RWPE1 (cell line): ENCODE measurements around the gene DCAF15.
A peak's percentile ranks its signal among the peaks of the same experiment; 100 is the strongest.

Experiments used
- CTCF ChIA-PET: fragments of 350-600 bp; sonication (Branson Sonifier 250); formaldehyde crosslinking; extraction: SDS; loops from one replicate; lab custom pipeline; 2021; lab: Yijun Ruan, JAX
- POLR2A ChIA-PET: fragments of 400-600 bp; formaldehyde crosslinking; extraction: SDS; loops from one replicate; lab custom pipeline; 2020; ENCODE audit warnings: antibody characterized with exemption; ENCODE audit not compliant: low non-redundant PET; lab: Yijun Ruan, JAX
- DNase-seq: peaks from one replicate; pipeline ENCODE4 v3.0.0; 2012; ENCODE audit warnings: low spot score
- H3K27ac ChIP-seq: fragments of 450-650 bp; 2 replicates; pipeline ENCODE4 v1.5.1; 2017
- CTCF ChIP-seq: fragments of 450-650 bp; conservative IDR thresholded peaks from 2 replicates; pipeline ENCODE4 v1.5.1; 2017; ENCODE audit warnings: low read depth, mild to moderate bottlenecking

The DCAF15 gene

GRCh38 chr19:13986348-13986904, 34.1 kb downstream of the DCAF15 start:
- peak overlapping the region; percentile 38 for H3K27ac ChIP-seq
- ChIA-PET CTCF (no interaction called here), POLR2A (no interaction called here)
- peak; percentile 73 for DNase-seq
- no peak for TF ChIP-seq CTCF

- H3K27ac ChIP-seq, result peak overlapping the region; percentile 38
- POLR2A ChIA-PET, result no interaction called here
Observed at GRCh38 chr19:13987101-13987890, 35.0 kb downstream of the DCAF15 start.

GRCh38 chr19:13989487-13989886, 37.2 kb downstream of the DCAF15 start:
- POLR2A ChIA-PET, result interaction anchor here (0.6 kb wide), 1 partner anchor 131 kb away, joined by 3 read pairs; no protein-coding TSS in a partner anchor
- no peak for DNase-seq
- no peak for TF ChIP-seq CTCF
- CTCF ChIA-PET, result interaction anchor here (0.6 kb wide), 2 partner anchors 65 to 328 kb away, joined by 3 read pairs; no protein-coding TSS in a partner anchor
- H3K27ac ChIP-seq, result peak overlapping the region; percentile 14

More at GRCh38 chr19:13987101-13987890, 35.0 kb downstream of the DCAF15 start:
- CTCF ChIA-PET, result interaction anchor here (0.7 kb wide), 1 partner anchor 259 kb away, joined by 3 read pairs; no protein-coding TSS in a partner anchor
- no peak for DNase-seq
- no peak for TF ChIP-seq CTCF

GRCh38 chr19:13990085-13990484, 37.8 kb downstream of the DCAF15 start:
- no peak for TF ChIP-seq CTCF
- ChIA-PET POLR2A (interaction anchor here (0.6 kb wide), 1 partner anchor 131 kb away, joined by 3 read pairs; no protein-coding TSS in a partner anchor), CTCF (interaction anchor here (0.6 kb wide), 1 partner anchor 46 kb away, joined by 4 read pairs; no protein-coding TSS in a partner anchor)
- DNase-seq, result no peak
- H3K27ac ChIP-seq, result peak overlapping the region; percentile 14; the same call in 1 of the 2 replicates

GRCh38 chr19:13992025-13992424, 39.7 kb downstream of the DCAF15 start:
- ChIA-PET CTCF (interaction anchor here (0.6 kb wide), 1 partner anchor 191 kb away, joined by 3 read pairs; no protein-coding TSS in a partner anchor), POLR2A (no interaction called here)
- no peak for TF ChIP-seq CTCF
- no peak overlapping the region; the same call in 1 of the 2 replicates for H3K27ac ChIP-seq
- no peak for DNase-seq

GRCh38 chr19:13993590-13994300, 41.4 kb downstream of the DCAF15 start:
- H3K27ac ChIP-seq, result peak overlapping the region; percentile 19
- POLR2A ChIA-PET, result interaction anchor here (0.5 kb wide), 1 partner anchor 20 kb away, joined by 3 read pairs; no protein-coding TSS in a partner anchor
- DNase-seq, result no peak
- TF ChIP-seq CTCF, result no peak
- CTCF ChIA-PET, result interaction anchor here (0.5 kb wide), 1 partner anchor 144 kb away, joined by 7 read pairs; no protein-coding TSS in a partner anchor
